ENCODE results near the gene LEKR1. TPM values are rescaled to one million over a fixed set of nuclear protein-coding genes. Genes with fewer than 3 reads are reported as not detected.
"Not testable (repeated sequence)": the region's sequence is repeated elsewhere in the genome, so short reads cannot be mapped to it uniquely, and the experiment has no call there.

LEKR1 gene
- total RNA-seq, 2 experiments from 2014 or later, result 1.4 to 1.6 TPM

- H3K9me3 Mint-ChIP-seq, result no peaks in the 10 kb centered on the region
- H3K27ac Mint-ChIP-seq, result no peak overlapping the region
- DNase-seq, result no peak
- ChIA-PET POLR2A (interaction anchor here (1.3 kb wide), 1 partner anchor 136 kb away, joined by 3 read pairs; no protein-coding TSS in a partner anchor), CTCF (no interaction called here)
- peaks cover 64% of the 10 kb centered on the region for H3K4me1 Mint-ChIP-seq
- no peak overlapping the region for H3K4me3 Mint-ChIP-seq
- H3K36me3 Mint-ChIP-seq (ENCODE audit: low read depth), result peaks cover 35% of the 10 kb centered on the region
- H3K27me3 Mint-ChIP-seq, result no peaks in the 10 kb centered on the region
These were observed 11.9 kb upstream of the LEKR1 start for GRCh38 chr3:156814295-156814694.

DNA sequence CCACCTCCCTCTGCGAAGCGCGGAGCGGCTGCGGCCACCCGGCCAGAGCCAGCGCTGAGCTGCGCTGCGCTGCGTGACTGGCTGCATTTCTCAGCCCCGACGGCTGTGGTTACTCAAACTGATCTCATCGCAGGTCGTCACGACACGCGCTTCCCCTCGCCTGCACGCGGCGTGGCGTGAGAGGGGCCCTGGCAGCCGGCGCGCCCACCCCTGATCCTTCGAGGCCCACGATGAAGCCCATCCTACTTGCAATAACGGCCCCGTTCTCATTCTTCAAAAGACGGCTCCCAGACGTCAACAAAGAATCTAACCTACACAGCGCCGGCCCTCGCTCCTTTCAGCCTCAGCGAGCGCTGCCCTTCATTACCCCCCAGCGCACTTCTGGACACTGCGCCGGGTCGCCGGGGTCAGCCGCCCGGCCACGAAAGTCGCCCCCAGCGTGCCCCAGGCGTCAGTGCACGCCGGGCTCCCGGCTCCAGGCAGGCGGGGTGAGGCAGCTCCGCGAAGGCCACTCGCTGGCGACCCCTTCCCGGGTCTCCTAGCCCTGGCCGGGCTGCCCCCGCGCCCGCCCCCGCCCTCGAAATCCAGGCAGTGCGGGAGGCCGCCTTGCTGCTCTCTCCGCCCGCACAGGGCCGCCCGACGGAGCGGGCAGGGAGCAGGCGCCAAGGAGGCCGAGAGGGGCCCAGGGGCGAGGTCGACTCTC is 9.9 kb upstream of the LEKR1 start:
- Mint-ChIP-seq H3K4me1 (peaks cover 74% of the 10 kb centered on the region), H3K27ac (peak overlapping the region; percentile 96), H3K36me3 (ENCODE audit: low read depth) (peaks cover 18% of the 10 kb centered on the region), H3K4me3 (peak overlapping the region; percentile 89), H3K27me3 (no peaks in the 10 kb centered on the region), H3K9me3 (no peaks in the 10 kb centered on the region)
- peak; percentile 39 for DNase-seq
- ChIA-PET POLR2A (interaction anchor here (0.7 to 3.5 kb wide), 10 partner anchors 93 to 359 kb away, joined by 3 to 68 read pairs (median 8); partner anchors contain the start of genes SSR3 and TIPARP), CTCF (interaction anchor here (1.5 kb wide), 1 partner anchor 321 kb away, joined by 6 read pairs; no protein-coding TSS in a partner anchor)

- Mint-ChIP-seq H3K4me3 (peak overlapping the region; percentile 86), H3K4me1 (peaks cover 71% of the 10 kb centered on the region)
- POLR2A ChIA-PET, result interaction anchor here (0.7 to 3.5 kb wide), 24 partner anchors 10 to 359 kb away, joined by 3 to 68 read pairs (median 5); partner anchors contain the start of genes CCNL1, LEKR1, SSR3 and TIPARP
These were observed 9.1 kb upstream of the LEKR1 start for GRCh38 chr3:156816794-156817645.

GRCh38 chr3:156817646-156818272 is 8.4 kb upstream of the LEKR1 start:
- peaks cover 63% of the 10 kb centered on the region for H3K4me1 Mint-ChIP-seq
- H3K27ac Mint-ChIP-seq, result peak overlapping the region; percentile 96
- CTCF ChIA-PET, result interaction anchor here (0.7 to 1.5 kb wide), 8 partner anchors 38 to 320 kb away, joined by 3 to 6 read pairs (median 4); partner anchors contain the start of gene SSR3
- peak overlapping the region; percentile 86 for H3K4me3 Mint-ChIP-seq
- no peaks in the 10 kb centered on the region for H3K9me3 Mint-ChIP-seq
- no peaks in the 10 kb centered on the region for H3K27me3 Mint-ChIP-seq
- DNase-seq, result no peak
- POLR2A ChIA-PET, result interaction anchor here (0.7 to 3.5 kb wide), 22 partner anchors 9 to 358 kb away, joined by 3 to 68 read pairs (median 5); partner anchors contain the start of genes CCNL1, LEKR1, SSR3 and TIPARP
- H3K36me3 Mint-ChIP-seq (ENCODE audit: low read depth), result peaks cover 16% of the 10 kb centered on the region

More at GRCh38 chr3:156816794-156817645, 9.1 kb upstream of the LEKR1 start:
- Mint-ChIP-seq H3K27me3 (no peaks in the 10 kb centered on the region), H3K27ac (peak overlapping the region; percentile 96), H3K9me3 (no peaks in the 10 kb centered on the region), H3K36me3 (ENCODE audit: low read depth) (peaks cover 16% of the 10 kb centered on the region)
- DNase-seq, result peak; percentile 93
- CTCF ChIA-PET, result interaction anchor here (0.7 to 1.5 kb wide), 7 partner anchors 134 to 320 kb away, joined by 3 to 6 read pairs (median 3); partner anchors contain the start of gene SSR3

DNA sequence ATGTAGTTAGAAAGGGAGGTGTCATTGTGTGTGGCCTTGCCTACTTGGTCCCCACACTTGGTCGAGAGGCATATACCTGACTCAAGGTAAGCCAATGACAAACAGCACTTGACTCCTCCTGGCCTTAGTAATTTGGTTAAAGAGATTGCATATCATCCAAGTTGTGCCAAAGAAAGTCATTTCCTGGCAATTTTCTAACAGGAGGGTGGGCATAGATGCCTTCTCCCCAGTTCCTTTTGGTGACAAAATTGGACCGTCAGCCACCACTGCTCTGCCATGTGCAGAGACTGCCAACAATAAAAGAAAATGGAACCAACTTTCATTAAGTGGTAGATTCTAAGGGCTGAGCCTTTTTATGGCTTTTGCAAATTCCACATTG is 7.9 kb upstream of the LEKR1 start:
- POLR2A ChIA-PET, result interaction anchor here (0.9 to 3.5 kb wide), 15 partner anchors 8 to 357 kb away, joined by 3 to 68 read pairs (median 10); partner anchors contain the start of genes CCNL1, LEKR1, SSR3 and TIPARP

DNA sequence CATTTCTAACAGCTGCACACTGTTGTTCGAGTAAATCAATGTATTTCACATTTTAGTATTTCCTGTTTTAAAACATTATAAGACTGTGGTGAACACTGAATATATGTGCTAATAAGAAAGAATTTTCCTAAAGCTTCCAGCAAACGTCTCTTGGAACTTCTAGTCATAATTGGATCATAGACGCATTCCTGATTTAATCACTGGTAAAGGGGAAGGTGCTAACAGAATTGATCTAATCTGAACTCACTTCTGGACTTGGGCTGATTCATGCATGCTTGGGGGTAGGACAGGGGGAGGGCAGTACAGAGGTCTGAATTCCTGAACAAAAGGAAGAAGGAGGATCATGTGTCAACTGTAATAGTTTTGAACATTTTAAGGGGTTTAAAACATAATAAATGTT is 7.3 kb upstream of the LEKR1 start:
- peak overlapping the region; percentile 61 for H3K27ac Mint-ChIP-seq
- ChIA-PET POLR2A (interaction anchor here (2.6 to 3.0 kb wide), 2 partner anchors 154 to 247 kb away, joined by 10 to 11 read pairs; no protein-coding TSS in a partner anchor), CTCF (interaction anchor here (0.7 to 0.9 kb wide), 2 partner anchors 264 to 302 kb away, joined by 3 read pairs; no protein-coding TSS in a partner anchor)
- no peaks in the 10 kb centered on the region for H3K27me3 Mint-ChIP-seq
- H3K9me3 Mint-ChIP-seq, result no peaks in the 10 kb centered on the region
- H3K36me3 Mint-ChIP-seq (ENCODE audit: low read depth), result peaks cover 16% of the 10 kb centered on the region
- H3K4me1 Mint-ChIP-seq, result peaks cover 61% of the 10 kb centered on the region
- DNase-seq, result no peak
- no peak overlapping the region for H3K4me3 Mint-ChIP-seq

More for the DNA sequence above, 7.9 kb upstream of the LEKR1 start:
- no peaks in the 10 kb centered on the region for H3K27me3 Mint-ChIP-seq
- peaks cover 16% of the 10 kb centered on the region for H3K36me3 Mint-ChIP-seq (ENCODE audit: low read depth)
- DNase-seq, result no peak
- peaks cover 61% of the 10 kb centered on the region for H3K4me1 Mint-ChIP-seq
- CTCF ChIA-PET, result interaction anchor here (0.7 to 1.5 kb wide), 5 partner anchors 39 to 270 kb away, joined by 3 to 6 read pairs (median 3); no protein-coding TSS in a partner anchor
- peak overlapping the region; percentile 96 for H3K27ac Mint-ChIP-seq
- H3K9me3 Mint-ChIP-seq, result no peaks in the 10 kb centered on the region
- H3K4me3 Mint-ChIP-seq, result peak overlapping the region; percentile 86

GRCh38 chr3:156819842-156820691 is 6.1 kb upstream of the LEKR1 start:
- no peaks in the 10 kb centered on the region for H3K27me3 Mint-ChIP-seq
- POLR2A ChIA-PET, result interaction anchor here (0.9 to 1.5 kb wide), 6 partner anchors 27 to 354 kb away, joined by 3 to 5 read pairs (median 4); partner anchors contain the start of gene SSR3
- peaks cover 65% of the 10 kb centered on the region for H3K4me1 Mint-ChIP-seq
- H3K36me3 Mint-ChIP-seq (ENCODE audit: low read depth), result peaks cover 16% of the 10 kb centered on the region
- CTCF ChIA-PET, result interaction anchor here (0.9 to 2.3 kb wide), 4 partner anchors 257 to 317 kb away, joined by 3 to 5 read pairs (median 4); no protein-coding TSS in a partner anchor
- H3K4me3 Mint-ChIP-seq, result no peak overlapping the region
- no peak for DNase-seq
- no peaks in the 10 kb centered on the region for H3K9me3 Mint-ChIP-seq
- H3K27ac Mint-ChIP-seq, result no peak overlapping the region

- no peaks in the 10 kb centered on the region for H3K9me3 Mint-ChIP-seq
- no peak for DNase-seq
- peaks cover 66% of the 10 kb centered on the region for H3K4me1 Mint-ChIP-seq
- H3K27ac Mint-ChIP-seq, result no peak overlapping the region
- peaks cover 12% of the 10 kb centered on the region for H3K36me3 Mint-ChIP-seq (ENCODE audit: low read depth)
- no peak overlapping the region for H3K4me3 Mint-ChIP-seq
- ChIA-PET CTCF (interaction anchor here (1.2 to 2.3 kb wide), 3 partner anchors 257 to 316 kb away, joined by 3 to 5 read pairs (median 4); no protein-coding TSS in a partner anchor), POLR2A (interaction anchor here (1.2 to 1.5 kb wide), 4 partner anchors 27 to 354 kb away, joined by 3 to 5 read pairs (median 4); no protein-coding TSS in a partner anchor)
- no peaks in the 10 kb centered on the region for H3K27me3 Mint-ChIP-seq
These were observed 5.5 kb upstream of the LEKR1 start for GRCh38 chr3:156820692-156821080.

GRCh38 chr3:156822626-156823260 is 3.4 kb upstream of the LEKR1 start:
- ChIA-PET POLR2A (interaction anchor here (1.3 kb wide), 1 partner anchor 353 kb away, joined by 3 read pairs; no protein-coding TSS in a partner anchor), CTCF (interaction anchor here (0.9 kb wide), 1 partner anchor 315 kb away, joined by 3 read pairs; no protein-coding TSS in a partner anchor)
- H3K27me3 Mint-ChIP-seq; H3K27ac Mint-ChIP-seq; DNase-seq; H3K36me3 Mint-ChIP-seq (ENCODE audit: low read depth); H3K9me3 Mint-ChIP-seq; H3K4me3 Mint-ChIP-seq: not testable (repeated sequence)
- peaks cover 65% of the 10 kb centered on the region for H3K4me1 Mint-ChIP-seq

DNA sequence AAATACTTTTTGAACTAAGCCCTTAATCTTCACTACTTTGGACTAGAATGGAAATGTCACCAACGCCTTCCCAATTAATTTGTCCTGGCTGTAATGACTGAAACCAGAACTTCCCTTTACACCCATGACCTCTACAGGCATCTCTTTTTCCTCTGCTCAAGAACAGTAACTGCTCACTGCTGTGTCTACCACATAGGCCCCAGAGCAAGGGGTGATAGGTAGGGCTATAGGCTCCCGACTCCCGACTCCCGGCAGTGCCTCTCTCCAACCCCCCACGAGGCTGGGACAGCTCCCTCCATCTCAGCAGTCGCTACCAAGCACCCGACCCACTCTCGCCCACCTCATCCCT is 384 bp upstream of the LEKR1 start:
- Mint-ChIP-seq H3K27me3 (no peaks in the 10 kb centered on the region), H3K4me3 (peak overlapping the region; percentile 80), H3K36me3 (ENCODE audit: low read depth) (peaks cover 9% of the 10 kb centered on the region), H3K4me1 (peaks cover 41% of the 10 kb centered on the region), H3K27ac (peak overlapping the region; percentile 86), H3K9me3 (no peaks in the 10 kb centered on the region)
- CTCF ChIA-PET, result no interaction called here
- POLR2A ChIA-PET, result interaction anchor here (1.5 to 2.3 kb wide), 2 partner anchors 8 to 9 kb away, joined by 3 to 25 read pairs; no protein-coding TSS in a partner anchor
- DNase-seq, result no peak

Data from activated CD4-positive, alpha-beta memory T cell treated with anti-CD3 and anti-CD28 coated beads, Interleukin-2, amount 10 ng/mL, durations not matched to agents 7 days and 5 days (primary cell).